Measurements from ENCODE around the gene NRP2.

NRP2 gene

DNA sequence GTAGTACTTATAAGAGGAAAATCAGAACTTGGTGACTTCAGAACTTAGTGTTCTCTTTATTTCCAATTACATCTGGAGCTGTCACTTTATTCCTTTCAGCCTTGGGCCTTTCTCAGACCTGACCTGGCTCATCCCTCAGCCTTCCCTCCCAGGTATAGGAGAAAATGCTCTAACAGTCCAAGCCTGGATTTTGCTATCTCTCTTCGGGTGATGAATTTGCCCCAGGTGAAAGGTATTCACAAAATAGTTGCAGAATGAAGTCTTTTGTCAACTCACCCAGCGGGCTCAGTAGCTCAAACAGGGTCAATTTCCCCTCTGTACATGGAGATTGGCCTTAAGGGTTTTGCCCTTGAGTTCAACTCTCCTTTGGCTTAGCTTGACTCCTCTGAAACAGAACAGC lies 12.0 kb downstream of the NRP2 start:
- Histone ChIP-seq H3K36me3 (no peaks in the 10 kb centered on the region), H3K9me3 (no peaks in the 10 kb centered on the region), H3K27me3 (peaks cover 58% of the 10 kb centered on the region), H3K27ac (no peak overlapping the region), H3K4me1 (ENCODE audit: control insufficient read depth in 1 of 2, insufficient read depth in 1 of 2, low read depth in 1 of 2, low read length in 1 of 2) (no peaks in the 10 kb centered on the region), H3K4me3 (ENCODE audit: low read depth in 1 of 2, low read length in 1 of 2) (no peak overlapping the region)
- no peak for TF ChIP-seq CTCF (IDR thresholded peaks at IDR 0.05)

DNA sequence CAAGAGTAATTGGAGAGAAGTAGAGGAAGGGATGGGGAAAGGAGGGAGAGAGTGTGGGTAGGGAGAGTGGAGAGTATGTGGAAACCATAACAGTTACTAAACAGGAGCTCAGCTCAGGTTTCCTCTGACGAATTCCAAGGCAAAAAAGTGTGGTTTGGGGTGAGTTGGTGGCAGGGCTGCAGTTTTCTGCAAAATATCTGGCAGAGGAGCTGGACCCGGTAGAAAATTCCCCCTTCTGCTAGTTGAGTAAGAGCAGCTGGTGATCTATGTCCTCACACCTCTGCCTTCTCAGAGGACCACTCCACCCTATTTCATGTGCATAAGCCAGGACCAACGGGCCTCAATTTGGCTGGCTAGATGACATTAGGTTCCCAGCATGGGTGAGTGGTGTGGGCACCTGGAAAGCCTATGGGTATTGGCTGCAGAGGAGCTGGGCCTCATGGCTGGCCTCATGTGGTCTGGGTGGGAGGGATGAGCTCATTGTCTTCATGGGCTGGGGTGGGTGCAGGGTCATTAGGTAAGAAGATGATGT lies 13.2 kb downstream of the NRP2 start:
- no peak for TF ChIP-seq CTCF (IDR thresholded peaks at IDR 0.05)
- Histone ChIP-seq H3K27me3 (peaks cover 47% of the 10 kb centered on the region), H3K27ac (no peak overlapping the region), H3K4me1 (ENCODE audit: control insufficient read depth in 1 of 2, insufficient read depth in 1 of 2, low read depth in 1 of 2, low read length in 1 of 2) (no peaks in the 10 kb centered on the region), H3K36me3 (no peaks in the 10 kb centered on the region), H3K9me3 (no peaks in the 10 kb centered on the region), H3K4me3 (ENCODE audit: low read depth in 1 of 2, low read length in 1 of 2) (no peak overlapping the region)

DNA sequence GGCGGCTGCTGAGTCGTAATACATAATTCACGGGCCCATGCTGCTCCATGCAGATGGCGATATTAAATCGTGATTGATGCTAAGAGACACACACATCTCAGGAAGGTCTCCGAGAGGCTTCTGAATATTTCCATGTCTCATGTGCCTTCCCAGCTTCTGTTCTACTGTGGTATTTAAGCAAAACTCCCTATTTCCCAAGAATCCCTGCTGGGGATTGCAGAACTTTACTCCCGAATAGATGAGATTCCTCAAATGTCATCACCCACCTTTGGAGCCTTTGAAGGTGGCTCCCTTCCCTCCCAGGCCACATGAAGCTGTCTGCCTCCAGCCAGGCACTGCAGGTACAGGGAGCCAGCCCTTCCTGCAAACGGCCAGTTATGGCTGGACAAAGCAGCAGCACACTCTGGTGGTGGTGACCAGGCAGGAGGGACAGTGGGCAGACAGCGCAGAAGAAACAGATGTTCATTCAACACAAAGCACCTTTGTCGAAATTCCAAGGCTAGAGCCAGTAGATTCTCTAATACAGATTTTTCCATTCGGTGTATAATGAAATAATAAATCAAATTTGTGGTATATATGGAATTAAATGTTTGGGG lies 14.1 kb downstream of the NRP2 start:
- H3K27me3 ChIP-seq: peaks cover 38% of the 10 kb centered on the region
- TF ChIP-seq CTCF (IDR thresholded peaks at IDR 0.05): no peak
- no peaks in the 10 kb centered on the region for H3K9me3 ChIP-seq
- no peaks in the 10 kb centered on the region for H3K4me1 ChIP-seq (ENCODE audit: control insufficient read depth in 1 of 2, insufficient read depth in 1 of 2, low read depth in 1 of 2, low read length in 1 of 2)
- no peak overlapping the region for H3K27ac ChIP-seq
- no peak overlapping the region for H3K4me3 ChIP-seq (ENCODE audit: low read depth in 1 of 2, low read length in 1 of 2)
- H3K36me3 ChIP-seq: no peaks in the 10 kb centered on the region

DNA sequence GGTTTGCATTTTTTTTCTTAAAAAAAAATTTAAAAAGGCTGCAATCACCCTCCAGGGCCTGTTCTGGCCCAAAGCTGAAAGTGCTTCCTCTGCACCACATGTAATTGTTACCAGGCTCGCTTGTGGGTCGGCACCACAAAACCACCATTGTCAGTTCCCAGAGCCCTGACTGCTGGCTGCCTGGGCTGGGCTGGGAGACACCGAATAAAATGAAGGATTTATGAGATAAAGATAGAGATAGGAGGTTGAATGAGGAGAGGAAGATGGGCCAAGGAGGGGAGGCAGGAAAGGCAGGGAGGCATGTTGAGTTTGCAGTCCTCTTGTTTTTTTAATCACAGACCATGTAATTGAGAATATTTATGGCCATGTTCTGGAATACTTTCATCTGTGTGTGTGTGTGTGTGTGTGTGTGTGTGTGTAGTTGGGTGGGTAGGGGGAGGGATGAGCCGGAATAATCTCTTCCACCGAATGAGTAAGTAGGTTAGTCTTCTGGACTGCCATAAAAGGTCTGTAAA lies 14.7 kb downstream of the NRP2 start:
- Histone ChIP-seq H3K36me3 (no peaks in the 10 kb centered on the region), H3K4me3 (ENCODE audit: low read depth in 1 of 2, low read length in 1 of 2) (no peak overlapping the region), H3K4me1 (ENCODE audit: control insufficient read depth in 1 of 2, insufficient read depth in 1 of 2, low read depth in 1 of 2, low read length in 1 of 2) (no peaks in the 10 kb centered on the region), H3K27me3 (peaks cover 32% of the 10 kb centered on the region), H3K9me3 (no peaks in the 10 kb centered on the region), H3K27ac (no peak overlapping the region)
- no peak for TF ChIP-seq CTCF (IDR thresholded peaks at IDR 0.05)

GRCh38 chr2:205698286-205699268 lies 16.3 kb downstream of the NRP2 start:
- Histone ChIP-seq H3K27ac (no peak overlapping the region), H3K36me3 (no peaks in the 10 kb centered on the region), H3K27me3 (peaks cover 20% of the 10 kb centered on the region), H3K9me3 (no peaks in the 10 kb centered on the region), H3K4me1 (ENCODE audit: control insufficient read depth in 1 of 2, insufficient read depth in 1 of 2, low read depth in 1 of 2, low read length in 1 of 2) (no peaks in the 10 kb centered on the region), H3K4me3 (ENCODE audit: low read depth in 1 of 2, low read length in 1 of 2) (no peak overlapping the region)
- no peak for TF ChIP-seq CTCF (IDR thresholded peaks at IDR 0.05)
